Sciatic nerve (tissue), 2 donors: ENCODE results near the gene PPP1R8. TPM values are rescaled to one million over a fixed set of nuclear protein-coding genes. Genes with fewer than 3 reads are reported as not detected.

ENCODE experiments used
- ATAC-seq: fragments of 200-7000 bp; cut with Tn5 transposase; one replicate; pipeline ENCODE4 v1.9.1; 2020; ENCODE audit warnings: mild to moderate bottlenecking, moderate library complexity
- DNase-seq: peaks from one replicate; pipeline ENCODE4 v3.0.0-alpha.2; 2020; ENCODE audit warnings: low spot score
- intact Hi-C: fragments of 100-400 bp; cut with DNase I; formaldehyde crosslinking; loops from one replicate; pipeline ENCODE4 v1.14.2; 2022
- total RNA-seq: library from RNA; stranded (reverse); fragmentation: NEBNext Ultra II Directional; extraction: Animal tissue kit (Norgen Biotek cat#: 25700); gene quantifications from one replicate; pipeline ENCODE4 v1.2.1, GENCODE V29; 2021
- donor health status: DM: no; HTN: no; CAD: no.
- donor health status: DM: no; HTN: no; CAD: no.

The PPP1R8 gene
- total RNA-seq, 1 donor from 2014 or later, result 32.5 TPM

GRCh38 chr1:27885114-27885528 is 54.5 kb downstream of the PPP1R8 start:
- ATAC-seq (peak; percentile 58), DNase-seq (no peak)
- intact Hi-C loops, result no loop called here

GRCh38 chr1:27885621-27886352 is 55.2 kb downstream of the PPP1R8 start:
- no peak for DNase-seq
- peak; percentile 42 for ATAC-seq
- intact Hi-C loops, result no loop called here

GRCh38 chr1:27886353-27886679 is 55.7 kb downstream of the PPP1R8 start:
- intact Hi-C loops, result no loop called here
- DNase-seq (no peak), ATAC-seq (no peak)

- intact Hi-C loops, result no loop called here
- ATAC-seq, result no peak
- no peak for DNase-seq
These were observed 56.2 kb downstream of the PPP1R8 start for GRCh38 chr1:27886744-27887143.

- DNase-seq (peak; percentile 53), ATAC-seq (peak; percentile 16)
These were observed 56.8 kb downstream of the PPP1R8 start for GRCh38 chr1:27887215-27888021.

DNA sequence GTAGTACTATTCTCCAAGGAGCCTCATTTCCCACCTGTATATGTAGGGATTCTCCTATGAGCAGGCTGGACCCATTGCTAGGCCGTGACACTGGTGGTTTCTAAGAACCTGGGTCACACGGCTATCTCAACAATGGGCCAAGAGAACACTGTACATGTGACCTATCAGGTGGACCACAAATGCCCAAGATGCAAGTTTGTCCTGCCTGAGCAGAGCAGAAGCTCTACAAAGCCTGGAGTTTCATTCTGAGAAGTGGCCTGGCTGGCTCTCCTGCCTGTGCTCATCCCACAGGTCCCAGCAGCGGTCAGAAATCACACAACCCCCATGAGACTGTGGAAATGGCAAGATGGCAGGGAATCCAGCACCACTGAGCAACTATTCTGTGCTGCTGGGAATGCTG is 58.9 kb downstream of the PPP1R8 start:
- ATAC-seq, result no peak
- DNase-seq, result peak; percentile 32
- intact Hi-C loops, result no loop called here

More at GRCh38 chr1:27887215-27888021, 56.8 kb downstream of the PPP1R8 start:
- intact Hi-C loops, result no loop called here

DNA sequence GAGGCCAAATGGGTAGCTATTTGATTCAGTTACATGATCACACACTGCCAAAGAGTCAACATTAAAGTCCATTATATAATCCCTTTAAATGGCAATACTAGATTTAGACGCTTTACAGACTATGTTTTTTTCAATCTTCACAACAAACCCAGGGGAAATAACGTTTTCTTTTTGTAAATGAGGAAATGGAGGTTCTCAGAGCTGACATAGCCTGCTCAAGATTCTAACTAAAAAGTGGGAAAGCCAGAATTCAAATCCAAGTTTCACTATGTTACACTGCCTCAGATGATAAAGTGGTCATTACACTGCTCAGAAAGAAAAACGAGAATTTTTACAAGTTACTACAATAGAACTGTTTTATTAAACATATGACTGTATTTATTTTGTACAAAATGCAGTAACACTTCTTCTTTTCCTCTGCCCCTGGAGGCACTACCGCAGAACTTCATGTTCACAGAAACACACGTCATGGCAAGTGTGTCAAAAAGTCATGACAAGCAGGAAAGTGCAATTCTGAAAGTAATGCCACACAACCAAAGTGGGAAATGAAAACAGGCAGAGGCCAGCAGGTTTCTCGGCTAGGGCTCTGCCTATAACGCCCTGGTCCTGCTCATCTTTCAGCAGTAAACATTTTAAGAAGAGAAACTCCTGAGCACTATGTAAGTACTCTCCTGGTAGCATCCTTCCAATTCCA is 60.8 kb downstream of the PPP1R8 start:
- DNase-seq (peak; percentile 54), ATAC-seq (peak; percentile 66)
- intact Hi-C loops, result no loop called here

GRCh38 chr1:27894521-27894920 is 63.9 kb downstream of the PPP1R8 start:
- intact Hi-C loops, result no loop called here
- DNase-seq (no peak), ATAC-seq (no peak)

Other genes starting within 250 kb of the PPP1R8 start
- gene AHDC1, start 226.6 kb upstream of the PPP1R8 start, total RNA-seq, result 61.9 TPM
- gene FGR, start 195.6 kb upstream of the PPP1R8 start, total RNA-seq, result 15.3 TPM
- 45.9 TPM for gene IFI6, start 158.6 kb upstream of the PPP1R8 start, total RNA-seq
- 18.3 TPM for gene FAM76A, start 104.8 kb upstream of the PPP1R8 start, total RNA-seq
- gene STX12, start 57.6 kb upstream of the PPP1R8 start, total RNA-seq, result 72.2 TPM
- 25.7 TPM for gene THEMIS2, start 41.8 kb downstream of the PPP1R8 start, total RNA-seq
- 19.8 TPM for gene RPA2, start 83.8 kb downstream of the PPP1R8 start, total RNA-seq
- 0.27 TPM for gene SMPDL3B, start 104.2 kb downstream of the PPP1R8 start, total RNA-seq
- 5.0 TPM for gene XKR8, start 129.2 kb downstream of the PPP1R8 start, total RNA-seq